ENCODE data around the gene CNNM4.

CNNM4 gene

GRCh38 chr2:96837575-96837974, 76.9 kb downstream of the CNNM4 start:
- DNase-seq: no peak

DNA sequence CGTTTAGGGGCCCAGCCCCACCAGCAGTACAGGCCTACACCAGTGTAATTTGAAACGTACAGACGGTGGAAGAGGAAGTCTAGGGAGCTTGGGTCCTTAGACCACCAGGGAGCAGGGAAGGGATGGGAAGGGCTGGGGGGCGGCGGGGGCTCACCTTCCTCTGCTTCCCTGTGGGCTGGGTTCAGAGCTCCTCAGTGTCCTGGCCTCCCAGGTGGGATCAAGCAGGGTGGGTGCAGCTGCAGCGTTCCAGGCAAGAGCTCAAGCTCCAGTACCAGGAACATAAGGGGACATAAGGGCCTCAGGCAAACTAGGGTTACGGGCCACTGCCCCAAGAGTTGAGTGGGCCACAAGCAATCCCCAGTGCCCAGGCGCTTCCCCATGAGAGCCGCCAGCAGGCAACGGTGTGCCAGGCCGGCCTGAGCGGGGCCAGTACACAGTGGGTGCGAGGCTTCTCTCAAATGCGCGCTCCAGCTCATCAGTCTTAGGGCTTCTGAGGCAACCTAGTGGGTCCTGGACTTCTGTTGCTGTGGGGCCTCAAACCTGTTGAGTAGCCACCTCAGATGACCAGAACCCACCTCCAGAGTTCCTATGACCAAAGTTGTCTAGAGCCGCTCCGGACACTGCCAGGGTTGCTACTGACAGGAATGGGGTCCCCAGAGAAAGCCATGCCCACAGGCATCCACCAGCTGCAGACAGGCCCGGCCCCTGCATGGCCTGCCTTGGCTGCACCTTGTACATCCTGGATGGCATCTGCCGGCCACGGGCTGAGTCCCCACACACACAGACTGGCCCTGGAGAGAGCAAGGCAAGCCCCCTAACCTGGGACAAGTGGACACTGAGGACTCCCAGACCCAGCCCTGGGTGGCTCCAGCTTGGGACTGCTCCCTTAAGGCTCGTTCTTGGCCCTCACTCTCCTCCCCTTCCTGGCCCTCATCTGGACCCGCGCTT, 77.9 kb downstream of the CNNM4 start:
- no peak for DNase-seq

DNA sequence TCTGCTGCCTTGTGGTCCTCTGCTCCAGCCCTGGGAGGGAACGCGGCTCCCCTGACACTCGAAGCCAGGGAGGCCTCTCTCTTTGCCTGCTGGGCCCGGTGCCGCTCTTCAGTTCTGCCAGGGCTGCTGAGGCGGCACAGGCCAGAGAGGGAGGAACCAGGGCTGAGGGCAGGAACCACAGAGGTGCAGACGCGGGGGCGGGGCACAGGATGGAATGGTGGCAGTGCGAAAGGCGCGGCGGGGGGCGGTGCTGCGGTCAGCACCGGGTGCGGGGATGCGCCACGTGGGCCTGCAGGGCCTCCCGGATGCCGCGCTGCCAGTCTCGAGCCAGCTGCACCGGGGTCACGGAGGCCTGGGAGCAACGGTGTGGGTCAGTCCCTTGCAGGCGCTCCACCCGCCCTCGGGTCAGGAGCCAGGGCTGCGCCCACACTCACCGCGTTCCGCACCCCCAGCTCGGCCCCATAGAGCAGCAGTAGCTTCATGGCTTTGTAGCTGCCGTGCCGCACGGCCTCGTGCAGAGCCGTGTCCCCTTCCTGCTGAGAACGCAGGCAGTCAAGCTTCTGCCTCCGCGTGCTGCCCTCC, 78.7 kb downstream of the CNNM4 start:
- DNase-seq: peak; percentile 16

DNA sequence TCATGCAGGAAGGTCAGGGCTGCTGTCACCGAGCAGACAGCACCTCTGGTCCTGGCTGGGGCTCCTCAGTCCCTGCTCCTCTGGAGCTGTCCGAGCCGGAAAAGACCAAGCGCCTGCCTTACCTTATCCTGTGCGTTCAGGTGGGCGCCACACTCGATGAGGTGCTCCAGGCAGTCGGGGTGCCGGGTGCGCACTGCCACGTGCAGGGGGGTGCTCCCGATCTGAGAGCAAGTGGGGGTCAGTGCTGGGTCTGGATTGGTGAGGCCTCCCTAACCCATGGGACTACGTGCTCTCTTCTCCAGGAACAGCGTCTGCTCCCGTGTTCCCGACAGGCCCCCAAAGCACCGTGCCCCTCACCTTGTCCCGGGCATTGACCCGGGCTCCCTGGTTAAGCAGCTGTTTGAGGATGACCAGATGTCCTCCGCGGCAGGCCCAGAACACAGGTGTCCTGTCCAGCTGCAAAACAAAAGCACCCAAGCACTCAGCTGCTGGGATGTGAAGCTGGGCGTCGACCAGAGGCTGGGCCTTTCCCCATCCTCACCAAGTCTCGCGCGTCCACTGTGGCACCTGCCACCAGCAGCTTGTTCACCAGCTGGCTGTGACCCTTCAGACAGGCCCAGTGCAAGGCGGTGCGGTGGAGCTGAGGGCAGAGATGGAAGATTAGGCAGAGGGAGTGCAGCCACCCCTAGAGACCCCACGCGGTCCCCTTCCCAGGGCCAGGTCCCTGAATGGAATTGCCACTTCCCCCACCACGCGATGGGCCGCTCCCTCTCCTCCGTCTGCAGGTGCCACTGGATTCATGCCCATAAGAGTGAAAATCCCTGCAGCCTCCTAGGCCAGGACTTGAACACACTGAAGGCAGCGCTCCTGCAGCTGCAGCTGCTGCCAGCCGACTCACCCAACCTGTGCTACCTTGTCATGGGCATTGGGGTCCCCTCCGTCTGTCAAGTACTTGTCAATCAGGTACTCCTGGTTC, 79.5 kb downstream of the CNNM4 start:
- DNase-seq: no peak

DNA sequence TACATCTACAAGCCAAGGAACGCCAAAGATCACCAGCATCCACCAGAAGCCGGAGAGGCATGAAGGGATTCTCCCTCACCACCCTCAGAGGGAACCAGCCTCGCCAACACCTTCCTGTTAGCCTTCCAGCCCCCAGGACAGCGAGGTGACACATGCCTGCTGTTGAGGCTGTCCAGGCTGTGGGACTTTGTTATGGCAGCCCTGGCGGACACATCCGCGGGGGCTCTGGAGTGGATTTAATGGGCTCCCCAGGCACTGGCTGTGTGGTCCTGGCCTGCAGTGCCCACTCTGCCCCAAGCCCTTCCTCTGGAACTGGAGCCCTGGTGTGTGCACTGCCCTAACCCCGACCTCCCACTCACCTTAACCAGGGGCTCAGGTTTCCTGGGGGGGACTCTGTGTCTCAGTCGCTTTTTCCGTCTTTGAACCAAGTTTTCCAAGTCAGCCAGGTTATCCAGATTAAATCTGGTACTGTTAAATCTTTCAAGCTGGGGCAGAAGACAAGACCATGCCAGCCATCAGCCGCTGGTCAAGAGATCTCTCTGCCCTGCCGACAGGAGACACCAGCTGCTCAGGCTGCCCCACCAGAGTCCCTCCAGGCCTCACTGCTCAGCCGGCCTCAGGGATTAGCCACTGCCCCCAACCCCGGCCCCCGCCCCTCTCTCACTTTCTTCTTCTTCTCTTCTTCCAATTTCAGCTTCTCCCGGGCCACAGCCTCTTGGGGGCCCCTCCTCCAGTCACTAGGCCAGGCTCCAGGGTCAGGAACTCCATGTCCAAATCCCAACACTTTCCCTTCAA, 81.2 kb downstream of the CNNM4 start:
- no peak for DNase-seq

DNA sequence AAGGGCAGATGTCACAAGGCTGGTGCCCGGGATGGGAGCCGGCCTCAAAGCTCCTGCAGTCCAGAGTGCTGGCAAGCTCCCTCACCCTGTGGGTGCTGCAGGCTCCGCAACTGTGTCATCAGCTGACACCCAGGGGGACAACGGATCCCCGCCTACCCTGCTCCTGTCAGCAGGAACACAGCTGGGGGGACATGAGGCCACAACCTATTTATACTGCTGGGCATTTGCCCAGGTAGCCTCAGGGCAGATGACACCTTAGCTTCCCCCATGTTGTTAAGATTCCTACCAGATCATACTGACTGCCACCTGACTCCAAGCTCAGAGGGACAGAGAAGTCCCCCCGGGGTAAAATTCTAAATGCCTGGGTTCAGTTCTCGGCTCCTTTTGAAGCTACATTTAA, 81.9 kb downstream of the CNNM4 start:
- DNase-seq: no peak

- DNase-seq: no peak
Observed at GRCh38 chr2:96843538-96844268, 83.0 kb downstream of the CNNM4 start, which contains the start of gene ANKRD23. TSS of gene ANKRD23 (minus strand) at chr2:96844021. CDS start at chr2:96843992, 29 bp downstream.

DNA sequence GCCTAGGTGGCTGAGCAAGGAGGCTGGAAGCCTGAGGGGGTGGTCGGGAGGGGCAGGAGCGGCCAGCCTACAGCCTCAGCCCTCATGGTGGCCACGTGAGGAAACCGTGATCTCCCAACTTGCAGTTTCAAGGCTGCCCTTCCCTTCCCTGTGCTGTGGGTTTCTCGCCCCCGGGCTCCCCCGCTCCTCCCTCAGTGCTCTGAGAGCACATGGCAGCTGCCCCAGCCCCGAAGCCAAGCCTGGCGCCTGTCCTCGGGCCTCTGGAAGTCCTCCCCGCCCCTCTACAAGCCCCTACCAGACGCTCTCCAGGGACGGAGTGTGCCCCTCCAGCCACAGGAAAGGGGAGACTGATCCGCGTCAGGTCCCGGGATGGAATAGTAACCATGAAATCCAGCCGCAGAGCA, 83.7 kb downstream of the CNNM4 start:
- no peak for DNase-seq

DNA sequence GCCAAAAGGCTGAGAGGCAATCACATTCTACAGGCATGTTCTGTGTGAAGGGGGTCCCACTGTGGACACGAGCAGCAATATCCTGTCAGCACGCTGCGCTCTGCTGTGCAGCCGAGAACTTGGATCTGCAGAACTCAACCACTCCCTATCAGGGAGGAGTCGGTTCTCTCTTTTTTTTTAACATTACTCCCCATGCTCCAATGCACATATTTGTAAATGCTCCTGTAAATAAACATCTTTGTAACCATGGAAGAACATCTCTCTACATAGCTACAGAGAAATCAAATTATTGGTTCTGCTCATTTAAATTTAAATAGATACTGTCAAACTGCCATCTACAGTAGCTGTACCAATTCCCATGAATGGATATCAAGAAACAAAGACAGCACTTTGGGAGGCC, 86.1 kb downstream of the CNNM4 start:
- no peak for DNase-seq

GRCh38 chr2:96847586-96847985, 86.9 kb downstream of the CNNM4 start:
- no peak for DNase-seq

- DNase-seq: no peak
Observed at GRCh38 chr2:96848264-96848663, 87.6 kb downstream of the CNNM4 start.

DNA sequence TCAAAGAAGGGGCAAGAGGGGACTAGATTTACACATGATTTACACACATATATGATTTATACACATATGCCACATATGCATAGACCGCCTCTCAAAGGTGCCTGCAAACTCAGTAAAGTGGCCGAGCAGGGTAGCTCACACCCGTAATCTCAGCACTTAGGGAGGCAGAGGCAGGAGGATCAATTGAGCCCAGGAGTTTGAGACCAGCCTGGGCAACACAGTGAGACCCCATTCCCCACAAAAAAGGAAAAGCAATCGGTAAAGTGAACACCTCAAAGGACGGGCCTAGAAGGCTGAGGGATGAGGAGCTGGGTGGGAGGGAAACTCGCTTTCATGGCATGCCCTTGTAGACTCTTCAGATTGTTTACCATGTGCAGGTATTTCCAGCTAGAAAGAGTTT, 92.0 kb downstream of the CNNM4 start:
- DNase-seq: no peak

GRCh38 chr2:96853321-96853720, 92.6 kb downstream of the CNNM4 start:
- no peak for DNase-seq

DNA sequence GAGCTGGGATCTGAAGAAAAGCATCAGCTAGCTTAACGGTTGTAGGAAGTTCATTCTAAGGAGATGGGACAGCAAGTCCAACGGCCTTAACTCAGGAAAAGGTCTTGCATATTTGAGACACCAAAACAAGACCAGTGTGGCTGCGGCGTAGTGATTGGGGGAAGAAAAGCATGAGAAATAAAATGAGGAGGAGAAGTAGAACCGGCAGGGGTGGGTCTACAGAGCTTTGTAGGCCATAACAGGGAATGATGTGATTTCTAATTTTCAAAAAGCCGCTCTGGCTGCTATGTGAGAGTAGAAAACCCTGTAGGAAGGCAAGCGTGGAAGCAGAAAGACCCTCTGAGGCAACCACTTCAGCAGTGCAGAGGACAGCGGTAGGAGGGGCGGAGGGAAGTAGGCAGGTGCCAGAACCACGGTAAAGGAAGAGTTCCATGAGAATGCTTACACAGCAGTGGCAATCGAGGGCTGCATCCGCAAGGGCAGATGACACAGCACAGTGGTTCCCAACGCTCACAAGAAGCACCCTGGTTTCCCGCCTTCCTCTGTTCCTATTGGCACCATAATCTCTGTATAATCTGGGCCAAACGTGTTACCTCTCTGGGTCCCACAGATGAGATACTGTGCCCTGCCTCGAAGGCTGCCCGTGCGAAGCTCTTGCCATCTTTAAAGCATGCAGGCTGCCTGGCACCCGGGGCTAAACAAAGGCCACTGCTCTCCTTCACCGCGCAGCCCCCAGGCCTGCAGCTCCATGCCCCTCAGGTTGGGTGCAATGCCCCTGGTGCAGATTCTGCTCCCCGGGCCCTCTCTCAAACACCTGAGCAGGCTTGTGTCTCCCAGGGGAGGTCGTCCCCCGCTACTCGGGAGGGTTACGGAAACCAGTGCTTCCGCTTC, 96.3 kb downstream of the CNNM4 start:
- DNase-seq: no peak

DNA sequence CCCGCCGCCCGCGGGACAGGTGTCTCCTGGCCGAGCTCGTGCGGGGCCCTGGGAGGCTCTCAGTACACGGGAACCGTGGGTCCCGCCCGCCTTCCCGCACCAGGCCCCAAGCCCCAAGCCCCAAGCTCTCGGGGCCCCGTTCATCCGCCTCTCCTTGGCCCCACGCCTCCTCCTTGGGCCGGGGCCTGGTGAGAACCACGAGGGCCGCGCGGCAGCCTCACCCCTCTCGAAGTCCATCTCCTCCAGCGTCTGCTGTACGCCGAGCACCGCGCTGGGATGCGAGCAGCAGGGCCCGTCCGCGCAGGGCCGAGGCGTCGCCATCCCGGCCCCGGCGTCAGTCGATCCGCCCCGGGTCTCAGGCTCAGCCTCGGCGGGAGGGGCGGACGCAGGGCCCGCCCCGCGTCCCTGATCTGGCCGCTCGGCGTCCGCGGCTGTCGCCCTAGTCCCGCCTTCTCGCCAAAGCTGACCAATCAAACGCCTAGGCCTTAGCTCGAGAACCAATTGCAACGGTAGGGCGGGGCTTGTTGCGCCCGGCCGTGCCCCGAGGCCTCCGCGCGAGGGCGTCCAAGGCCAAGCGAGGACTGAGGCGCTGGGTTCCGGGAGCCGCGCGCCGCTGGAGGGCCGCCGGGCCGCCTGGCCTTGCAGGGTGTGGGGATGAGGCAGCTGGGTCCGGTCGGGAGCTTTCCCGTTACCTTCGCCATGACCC, 97.1 kb downstream of the CNNM4 start, which contains the start of gene ANKRD39:
ANKRD39 (minus strand) TSS at position 350 of the 706 bp plus-strand sequence; CDS start at position 321, 29 bp downstream.
- peak; percentile 98 for DNase-seq

DNA sequence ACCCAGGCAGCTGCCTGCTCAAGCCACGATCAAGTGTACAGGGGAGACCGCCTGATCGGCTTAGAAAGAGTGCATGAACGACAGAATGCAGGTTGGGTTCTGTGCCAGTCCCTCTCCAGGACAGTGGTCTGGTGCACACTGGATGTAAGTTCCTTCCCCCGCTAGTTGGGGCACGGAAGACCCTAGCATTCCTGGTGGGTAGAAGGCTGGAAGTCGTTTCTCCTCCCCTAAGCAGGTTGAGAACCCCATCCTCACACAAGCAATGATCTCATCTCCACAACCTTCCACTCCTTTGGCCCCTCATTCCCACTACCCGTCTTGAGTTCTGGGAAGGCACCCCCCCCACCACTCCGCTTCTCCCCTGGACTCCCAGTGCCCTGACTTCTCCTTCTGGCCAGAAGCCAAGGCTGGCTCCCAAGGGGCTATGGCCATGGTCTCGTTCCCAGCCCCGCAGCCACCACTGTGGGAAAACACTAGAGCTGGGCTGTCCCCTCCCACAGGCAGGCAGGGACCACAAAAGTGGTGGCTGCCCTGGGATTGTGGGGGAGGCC, 98.5 kb downstream of the CNNM4 start:
- no peak for DNase-seq

- no peak for DNase-seq
Observed at GRCh38 chr2:96859681-96860064, 99.0 kb downstream of the CNNM4 start.

DNA sequence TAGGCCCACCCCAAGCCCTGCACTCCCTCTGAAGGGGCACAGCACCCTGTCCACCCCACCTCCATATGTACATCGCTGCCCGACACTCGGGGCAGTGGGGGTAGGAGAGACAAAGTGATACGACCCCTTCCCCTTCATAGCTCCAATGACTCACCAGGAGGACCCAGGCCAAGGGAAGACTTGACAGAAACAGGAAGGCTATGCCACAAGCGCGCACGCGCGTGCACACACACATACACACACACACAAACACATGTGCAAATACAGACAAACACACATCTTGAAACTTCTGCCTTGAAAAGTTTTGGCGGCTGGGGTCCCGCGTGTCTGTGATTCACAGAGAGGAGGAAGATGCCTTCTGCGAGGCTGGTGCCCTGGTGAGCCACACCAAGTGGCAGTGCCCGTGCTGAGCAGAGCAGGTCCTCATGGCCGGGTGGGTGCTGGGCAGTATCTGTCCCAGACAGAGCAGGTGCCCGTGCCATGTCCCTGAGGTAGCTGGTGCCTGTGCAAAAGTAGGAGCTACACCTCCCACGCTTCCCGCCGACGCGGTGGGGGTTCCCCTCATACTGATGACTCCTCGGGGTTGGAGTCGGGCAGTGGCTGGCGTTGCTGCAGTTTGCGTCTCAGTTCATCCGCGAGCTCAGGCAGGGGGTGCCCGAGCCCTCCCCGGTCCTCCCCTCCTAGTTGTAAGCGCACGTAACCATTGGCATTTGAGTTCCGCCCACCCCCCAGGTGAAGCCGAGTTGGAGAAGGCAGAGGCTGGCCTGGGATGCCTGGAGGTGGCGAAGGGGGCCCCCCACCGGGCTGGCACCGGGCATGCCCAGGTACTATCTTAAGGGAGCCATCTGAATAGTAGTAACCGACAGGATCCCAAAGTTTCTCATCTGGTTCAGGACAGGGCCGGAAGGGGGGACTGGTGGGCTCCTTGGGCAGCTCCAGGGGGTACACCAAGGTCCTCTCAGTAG, 99.6 kb downstream of the CNNM4 start:
- no peak for DNase-seq
